Measurements from ENCODE around the gene NFIL3. TPM values are rescaled to one million over a fixed set of nuclear protein-coding genes. Genes with fewer than 3 reads are reported as not detected.

NFIL3 gene
- total RNA-seq, 1 experiment from 2014 or later = 14.5 TPM

DNA sequence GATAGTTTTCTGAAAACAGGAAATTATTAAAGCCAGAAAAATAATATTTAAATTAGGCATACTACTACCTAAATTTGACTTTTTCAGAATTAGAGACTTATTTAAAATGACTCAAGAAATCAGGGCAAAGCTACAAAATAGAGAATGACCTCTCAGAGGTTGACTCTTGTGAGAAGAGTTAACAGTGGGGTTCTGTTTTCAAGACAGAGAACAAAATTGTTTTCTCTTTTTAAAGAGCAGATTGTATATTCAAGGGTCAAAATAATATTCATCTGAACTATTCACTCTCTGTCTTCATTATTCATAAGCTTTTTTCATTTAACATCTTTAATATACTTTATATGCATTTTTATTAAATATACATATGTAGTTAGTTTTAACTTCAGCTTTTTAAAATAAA lies 40.1 kb downstream of the NFIL3 start:
- ChIA-PET POLR2A (ENCODE audit: low non-redundant PET) (no interaction called here), CTCF (no interaction called here)
- TF ChIP-seq, protein P1, sequence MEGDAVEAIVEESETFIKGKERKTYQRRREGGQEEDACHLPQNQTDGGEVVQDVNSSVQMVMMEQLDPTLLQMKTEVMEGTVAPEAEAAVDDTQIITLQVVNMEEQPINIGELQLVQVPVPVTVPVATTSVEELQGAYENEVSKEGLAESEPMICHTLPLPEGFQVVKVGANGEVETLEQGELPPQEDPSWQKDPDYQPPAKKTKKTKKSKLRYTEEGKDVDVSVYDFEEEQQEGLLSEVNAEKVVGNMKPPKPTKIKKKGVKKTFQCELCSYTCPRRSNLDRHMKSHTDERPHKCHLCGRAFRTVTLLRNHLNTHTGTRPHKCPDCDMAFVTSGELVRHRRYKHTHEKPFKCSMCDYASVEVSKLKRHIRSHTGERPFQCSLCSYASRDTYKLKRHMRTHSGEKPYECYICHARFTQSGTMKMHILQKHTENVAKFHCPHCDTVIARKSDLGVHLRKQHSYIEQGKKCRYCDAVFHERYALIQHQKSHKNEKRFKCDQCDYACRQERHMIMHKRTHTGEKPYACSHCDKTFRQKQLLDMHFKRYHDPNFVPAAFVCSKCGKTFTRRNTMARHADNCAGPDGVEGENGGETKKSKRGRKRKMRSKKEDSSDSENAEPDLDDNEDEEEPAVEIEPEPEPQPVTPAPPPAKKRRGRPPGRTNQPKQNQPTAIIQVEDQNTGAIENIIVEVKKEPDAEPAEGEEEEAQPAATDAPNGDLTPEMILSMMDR (conservative IDR thresholded peaks at IDR 0.05; ENCODE audit: low read depth, low read length) = no peak
- no peak for TF ChIP-seq EZH2 (IDR thresholded peaks at IDR 0.05; ENCODE audit: borderline replicate concordance, low read depth, low read length, poor library complexity, severe bottlenecking)
- no peak for DNase-seq (ENCODE audit: low spot score)
- H3K36me3 ChIP-seq (ENCODE audit: insufficient read depth, low read length, poor library complexity, severe bottlenecking) = no peaks in the 10 kb centered on the region
- BruUV-seq (replicated peaks) = no TSS peak
- H3K9me3 ChIP-seq (ENCODE audit: low read depth, low read length, poor library complexity, severe bottlenecking) = no peaks in the 10 kb centered on the region
- no peaks in the 10 kb centered on the region for H3K27me3 ChIP-seq (replicated peaks; ENCODE audit: insufficient read depth, low read depth, low read length, poor library complexity)
- H3K27ac ChIP-seq (ENCODE audit: low read depth, low read length, poor library complexity, severe bottlenecking) = no peak overlapping the region
- H3K4me3 ChIP-seq (ENCODE audit: low read depth, low read length, poor library complexity, severe bottlenecking) = no peak overlapping the region
- H3K4me1 ChIP-seq (ENCODE audit: insufficient read depth, low read length, poor library complexity, severe bottlenecking) = no peaks in the 10 kb centered on the region
- intact Hi-C loops (cut with micrococcal nuclease; ENCODE audit: unreplicated experiment) = no loop called here

DNA sequence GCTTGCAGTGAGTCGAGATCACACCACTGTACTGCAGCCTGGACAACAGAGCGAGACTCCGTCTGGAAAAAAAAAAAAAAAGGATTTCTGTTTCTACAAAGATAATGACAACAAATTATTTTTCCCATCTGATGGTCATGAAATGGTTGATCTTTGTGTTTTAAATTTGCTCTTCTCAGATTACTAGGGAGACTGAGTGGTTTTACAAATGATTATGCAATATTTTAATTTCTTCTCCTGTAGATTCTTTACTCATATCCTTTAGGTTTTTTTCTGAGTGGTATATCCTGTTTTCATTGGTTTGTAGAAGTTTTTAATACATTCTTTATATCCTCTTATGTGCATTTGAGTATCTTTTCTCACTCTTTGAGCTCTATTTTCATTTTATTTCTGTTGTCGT lies 41.3 kb downstream of the NFIL3 start:
- H3K9me3 ChIP-seq (ENCODE audit: low read depth, low read length, poor library complexity, severe bottlenecking) = no peaks in the 10 kb centered on the region
- H3K4me1 ChIP-seq (ENCODE audit: insufficient read depth, low read length, poor library complexity, severe bottlenecking) = no peaks in the 10 kb centered on the region
- intact Hi-C loops (cut with micrococcal nuclease; ENCODE audit: unreplicated experiment) = no loop called here
- POLR2A ChIA-PET (ENCODE audit: low non-redundant PET) = no interaction called here
- H3K27ac ChIP-seq (ENCODE audit: low read depth, low read length, poor library complexity, severe bottlenecking) = no peak overlapping the region
- no peak for TF ChIP-seq EZH2 (IDR thresholded peaks at IDR 0.05; ENCODE audit: borderline replicate concordance, low read depth, low read length, poor library complexity, severe bottlenecking)
- TF ChIP-seq, protein P1 (conservative IDR thresholded peaks at IDR 0.05; ENCODE audit: low read depth, low read length) = no peak
- H3K36me3 ChIP-seq (ENCODE audit: insufficient read depth, low read length, poor library complexity, severe bottlenecking) = no peaks in the 10 kb centered on the region
- no peak for DNase-seq (ENCODE audit: low spot score)
- CTCF ChIA-PET = no interaction called here
- BruUV-seq (replicated peaks) = no TSS peak
- H3K27me3 ChIP-seq (replicated peaks; ENCODE audit: insufficient read depth, low read depth, low read length, poor library complexity) = no peaks in the 10 kb centered on the region
- no peak overlapping the region for H3K4me3 ChIP-seq (ENCODE audit: low read depth, low read length, poor library complexity, severe bottlenecking)

DNA sequence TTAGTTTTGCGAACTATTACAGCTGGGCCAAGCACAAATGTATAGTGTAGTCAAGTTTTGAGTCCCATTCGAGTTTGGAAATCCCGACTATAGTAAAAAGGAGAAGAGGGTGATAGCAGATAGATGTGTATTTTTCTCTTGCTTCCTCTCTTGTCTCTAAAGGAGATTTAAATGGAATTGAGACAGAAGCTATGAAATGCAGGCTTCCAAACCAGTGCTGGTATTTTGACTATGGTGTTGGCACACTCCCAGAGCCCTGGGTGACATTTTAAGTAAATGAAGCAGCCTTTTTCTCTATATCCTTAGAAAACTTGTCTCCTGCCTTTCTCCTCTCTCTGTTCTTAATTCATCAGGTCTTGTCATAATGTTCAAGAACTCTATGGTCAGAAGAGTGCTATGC lies 44.2 kb downstream of the NFIL3 start:
- intact Hi-C loops (cut with micrococcal nuclease; ENCODE audit: unreplicated experiment) = no loop called here
- H3K9me3 ChIP-seq (ENCODE audit: low read depth, low read length, poor library complexity, severe bottlenecking) = no peaks in the 10 kb centered on the region
- no peaks in the 10 kb centered on the region for H3K36me3 ChIP-seq (ENCODE audit: insufficient read depth, low read length, poor library complexity, severe bottlenecking)
- ChIA-PET CTCF (no interaction called here), POLR2A (ENCODE audit: low non-redundant PET) (no interaction called here)
- TF ChIP-seq EZH2 (IDR thresholded peaks at IDR 0.05; ENCODE audit: borderline replicate concordance, low read depth, low read length, poor library complexity, severe bottlenecking) = no peak
- TF ChIP-seq, protein P1 (conservative IDR thresholded peaks at IDR 0.05; ENCODE audit: low read depth, low read length) = no peak
- H3K4me1 ChIP-seq (ENCODE audit: insufficient read depth, low read length, poor library complexity, severe bottlenecking) = no peaks in the 10 kb centered on the region
- no peak for DNase-seq (ENCODE audit: low spot score)
- H3K4me3 ChIP-seq (ENCODE audit: low read depth, low read length, poor library complexity, severe bottlenecking) = no peak overlapping the region
- H3K27me3 ChIP-seq (replicated peaks; ENCODE audit: insufficient read depth, low read depth, low read length, poor library complexity) = no peaks in the 10 kb centered on the region
- BruUV-seq (replicated peaks) = no TSS peak
- no peak overlapping the region for H3K27ac ChIP-seq (ENCODE audit: low read depth, low read length, poor library complexity, severe bottlenecking)

Measured in A673 (cell line).